ENCODE measurements around the gene MDC1.

GRCh38 chr6:30657454-30657853 is 59.6 kb downstream of the MDC1 start:
- TF ChIP-seq, protein P1, sequence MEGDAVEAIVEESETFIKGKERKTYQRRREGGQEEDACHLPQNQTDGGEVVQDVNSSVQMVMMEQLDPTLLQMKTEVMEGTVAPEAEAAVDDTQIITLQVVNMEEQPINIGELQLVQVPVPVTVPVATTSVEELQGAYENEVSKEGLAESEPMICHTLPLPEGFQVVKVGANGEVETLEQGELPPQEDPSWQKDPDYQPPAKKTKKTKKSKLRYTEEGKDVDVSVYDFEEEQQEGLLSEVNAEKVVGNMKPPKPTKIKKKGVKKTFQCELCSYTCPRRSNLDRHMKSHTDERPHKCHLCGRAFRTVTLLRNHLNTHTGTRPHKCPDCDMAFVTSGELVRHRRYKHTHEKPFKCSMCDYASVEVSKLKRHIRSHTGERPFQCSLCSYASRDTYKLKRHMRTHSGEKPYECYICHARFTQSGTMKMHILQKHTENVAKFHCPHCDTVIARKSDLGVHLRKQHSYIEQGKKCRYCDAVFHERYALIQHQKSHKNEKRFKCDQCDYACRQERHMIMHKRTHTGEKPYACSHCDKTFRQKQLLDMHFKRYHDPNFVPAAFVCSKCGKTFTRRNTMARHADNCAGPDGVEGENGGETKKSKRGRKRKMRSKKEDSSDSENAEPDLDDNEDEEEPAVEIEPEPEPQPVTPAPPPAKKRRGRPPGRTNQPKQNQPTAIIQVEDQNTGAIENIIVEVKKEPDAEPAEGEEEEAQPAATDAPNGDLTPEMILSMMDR (IDR thresholded peaks at IDR 0.05): no peak
- TF ChIP-seq POLR2A (IDR thresholded peaks at IDR 0.05): no peak
